Type B pancreatic cell (in vitro differentiated cells): ENCODE results near the gene ENOX1. TPM values are rescaled to one million over a fixed set of nuclear protein-coding genes. Genes with fewer than 3 reads are reported as not detected.

Source experiments
- DNase-seq: peaks from one replicate; pipeline ENCODE4 v3.0.0; 2021; ENCODE audit warnings: mixed read lengths; ENCODE audit not compliant: unreplicated experiment; ENCODE audit errors: extremely low spot score
- H3K27ac Mint-ChIP-seq: 2 replicates; pipeline ENCODE4 v1.8.0; 2021; ENCODE audit warnings: mild to moderate bottlenecking, mixed read lengths
- H3K27me3 Mint-ChIP-seq: 2 replicates; pipeline ENCODE4 v1.8.0; 2021; ENCODE audit warnings: mixed read lengths
- H3K36me3 Mint-ChIP-seq: 2 replicates; pipeline ENCODE4 v1.8.0; 2021; ENCODE audit warnings: mixed read lengths
- H3K4me1 Mint-ChIP-seq: one replicate; pipeline ENCODE4 v1.8.0; 2021; ENCODE audit warnings: mixed read lengths; ENCODE audit not compliant: unreplicated experiment
- H3K4me3 Mint-ChIP-seq: 2 replicates; pipeline ENCODE4 v1.8.0; 2021; ENCODE audit warnings: mild to moderate bottlenecking, mixed read lengths
- H3K9me3 Mint-ChIP-seq: 2 replicates; pipeline ENCODE4 v1.8.0; 2021; ENCODE audit warnings: mixed read lengths
- total RNA-seq: library from RNA; stranded (reverse); gene quantifications from 2 replicates; pipeline ENCODE4 v1.2.1, GENCODE V29; 2021; ENCODE audit warnings: low replicate concordance
- TF ChIP-seq, protein P1 (sequence below): fragments of 200-600 bp; sonication (generic); conservative IDR thresholded peaks from 2 replicates; pipeline ENCODE4 v1.5.0; 2021; ENCODE audit warnings: antibody characterized with exemption, mild to moderate bottlenecking

Gene ENOX1
- total RNA-seq, 1 donor from 2014 or later = 7.5 TPM

DNA sequence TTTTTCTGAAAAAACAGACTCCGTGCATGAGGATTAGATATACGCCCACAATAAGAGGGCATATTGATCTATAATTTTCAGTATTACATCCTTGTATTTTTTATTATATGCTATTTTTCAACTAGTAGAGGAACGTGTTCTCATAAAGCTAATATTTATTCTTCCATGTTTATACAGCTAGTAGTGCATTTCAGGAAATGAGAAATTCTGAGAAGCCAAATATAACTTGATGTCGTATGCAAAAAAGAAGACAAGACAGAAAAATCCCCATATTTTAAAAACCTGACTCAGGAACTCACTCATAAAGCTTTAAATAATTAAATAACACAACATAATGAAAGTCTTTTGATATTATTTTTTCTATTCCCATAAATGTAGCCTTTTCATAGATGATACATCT lies 308.6 kb downstream of the ENOX1 start:
- peaks cover 12% of the 10 kb centered on the region for H3K4me1 Mint-ChIP-seq
- DNase-seq = no peak
- no peak overlapping the region for H3K4me3 Mint-ChIP-seq
- no peaks in the 10 kb centered on the region for H3K36me3 Mint-ChIP-seq
- no peaks in the 10 kb centered on the region for H3K9me3 Mint-ChIP-seq
- TF ChIP-seq, protein P1, sequence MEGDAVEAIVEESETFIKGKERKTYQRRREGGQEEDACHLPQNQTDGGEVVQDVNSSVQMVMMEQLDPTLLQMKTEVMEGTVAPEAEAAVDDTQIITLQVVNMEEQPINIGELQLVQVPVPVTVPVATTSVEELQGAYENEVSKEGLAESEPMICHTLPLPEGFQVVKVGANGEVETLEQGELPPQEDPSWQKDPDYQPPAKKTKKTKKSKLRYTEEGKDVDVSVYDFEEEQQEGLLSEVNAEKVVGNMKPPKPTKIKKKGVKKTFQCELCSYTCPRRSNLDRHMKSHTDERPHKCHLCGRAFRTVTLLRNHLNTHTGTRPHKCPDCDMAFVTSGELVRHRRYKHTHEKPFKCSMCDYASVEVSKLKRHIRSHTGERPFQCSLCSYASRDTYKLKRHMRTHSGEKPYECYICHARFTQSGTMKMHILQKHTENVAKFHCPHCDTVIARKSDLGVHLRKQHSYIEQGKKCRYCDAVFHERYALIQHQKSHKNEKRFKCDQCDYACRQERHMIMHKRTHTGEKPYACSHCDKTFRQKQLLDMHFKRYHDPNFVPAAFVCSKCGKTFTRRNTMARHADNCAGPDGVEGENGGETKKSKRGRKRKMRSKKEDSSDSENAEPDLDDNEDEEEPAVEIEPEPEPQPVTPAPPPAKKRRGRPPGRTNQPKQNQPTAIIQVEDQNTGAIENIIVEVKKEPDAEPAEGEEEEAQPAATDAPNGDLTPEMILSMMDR = no peak
- no peaks in the 10 kb centered on the region for H3K27me3 Mint-ChIP-seq
- H3K27ac Mint-ChIP-seq = no peak overlapping the region

DNA sequence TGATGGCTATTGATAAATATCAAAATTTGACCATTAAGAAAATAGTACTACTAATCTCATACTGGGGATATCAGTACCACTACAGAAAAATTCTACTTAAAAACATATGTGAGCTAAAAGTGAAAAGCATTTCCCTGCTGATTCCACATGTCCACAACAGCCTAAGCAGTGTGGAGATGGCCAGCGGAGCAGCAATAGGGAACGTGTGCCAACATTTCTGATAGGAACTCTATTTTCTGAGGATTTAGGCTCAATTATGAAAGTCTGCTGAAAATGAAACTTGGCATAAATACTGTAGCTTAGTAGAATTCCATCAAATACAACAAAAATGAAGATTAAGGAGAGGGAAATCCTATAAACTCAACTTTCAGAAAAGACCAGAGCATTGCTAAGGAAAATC lies 311.6 kb downstream of the ENOX1 start:
- DNase-seq = no peak
- Mint-ChIP-seq H3K27ac (no peak overlapping the region), H3K4me3 (no peak overlapping the region), H3K4me1 (peaks cover 8% of the 10 kb centered on the region), H3K9me3 (no peaks in the 10 kb centered on the region), H3K27me3 (no peaks in the 10 kb centered on the region), H3K36me3 (no peaks in the 10 kb centered on the region)
- TF ChIP-seq, protein P1 = no peak

DNA sequence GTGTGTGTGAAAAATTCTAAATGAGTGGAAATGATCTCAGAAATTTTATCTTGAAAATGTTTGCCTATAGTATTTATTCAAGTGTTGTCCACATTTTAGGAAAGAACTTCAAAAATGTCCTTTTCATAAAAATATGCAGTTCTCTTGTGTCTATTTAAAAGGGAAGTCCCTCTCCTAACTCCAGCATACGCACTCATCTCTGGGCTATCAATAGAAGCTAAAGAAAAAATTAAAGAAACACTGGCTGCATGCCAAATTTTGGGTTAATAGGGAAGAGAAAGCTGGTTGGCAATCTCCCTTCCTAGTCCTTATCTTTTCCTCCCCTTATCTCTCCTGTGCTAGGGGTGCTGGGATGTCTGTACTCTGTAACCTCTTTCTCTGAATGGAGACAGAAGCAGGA lies 313.3 kb downstream of the ENOX1 start:
- TF ChIP-seq, protein P1 = no peak
- no peaks in the 10 kb centered on the region for H3K27me3 Mint-ChIP-seq
- no peaks in the 10 kb centered on the region for H3K9me3 Mint-ChIP-seq
- no peaks in the 10 kb centered on the region for H3K36me3 Mint-ChIP-seq
- no peak overlapping the region for H3K27ac Mint-ChIP-seq
- DNase-seq = no peak
- peaks cover 8% of the 10 kb centered on the region for H3K4me1 Mint-ChIP-seq
- H3K4me3 Mint-ChIP-seq = no peak overlapping the region

DNA sequence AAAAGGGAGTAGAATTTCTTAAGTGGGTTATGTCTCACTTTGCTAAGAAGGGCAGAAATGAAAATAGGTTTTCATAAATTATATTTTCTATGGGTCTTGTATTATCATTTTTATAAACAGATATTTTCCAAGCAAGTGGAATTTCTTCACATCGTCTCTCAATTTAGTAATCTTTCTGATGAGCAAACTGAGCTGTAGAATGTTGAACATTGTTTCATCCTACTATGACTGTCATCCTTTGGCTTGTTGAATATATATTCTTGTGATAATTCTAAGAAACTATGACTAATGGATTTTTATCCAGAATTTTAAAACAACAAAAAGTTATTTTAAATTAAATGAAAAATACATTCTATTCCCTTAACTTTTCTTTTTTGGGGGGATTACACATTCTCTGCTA lies 313.8 kb downstream of the ENOX1 start:
- H3K27me3 Mint-ChIP-seq = no peaks in the 10 kb centered on the region
- no peaks in the 10 kb centered on the region for H3K9me3 Mint-ChIP-seq
- H3K4me3 Mint-ChIP-seq = no peak overlapping the region
- H3K4me1 Mint-ChIP-seq = peaks cover 8% of the 10 kb centered on the region
- no peaks in the 10 kb centered on the region for H3K36me3 Mint-ChIP-seq
- DNase-seq = no peak
- TF ChIP-seq, protein P1 = no peak
- H3K27ac Mint-ChIP-seq = no peak overlapping the region

DNA sequence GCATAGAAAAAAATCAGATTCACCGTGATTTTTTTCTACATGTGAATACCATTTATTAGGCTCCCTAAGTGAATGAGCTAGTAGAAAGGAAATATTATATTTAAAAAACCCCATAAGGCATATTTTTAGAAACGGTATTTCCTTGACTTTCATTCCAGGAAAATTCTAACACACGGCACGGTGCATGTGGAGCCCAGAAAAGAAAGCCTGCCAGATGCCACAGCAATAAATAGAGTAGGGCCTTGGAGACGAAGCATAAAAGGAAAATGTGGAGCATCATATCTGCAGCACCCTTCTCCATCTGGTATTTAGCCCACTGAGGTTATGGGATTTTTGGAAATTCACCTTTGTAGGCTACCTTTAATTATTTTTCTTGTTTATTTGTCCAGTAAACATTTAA lies 314.4 kb downstream of the ENOX1 start:
- Mint-ChIP-seq H3K9me3 (no peaks in the 10 kb centered on the region), H3K4me3 (no peak overlapping the region), H3K27ac (no peak overlapping the region), H3K4me1 (peaks cover 4% of the 10 kb centered on the region), H3K27me3 (no peaks in the 10 kb centered on the region), H3K36me3 (no peaks in the 10 kb centered on the region)
- TF ChIP-seq, protein P1 = no peak
- DNase-seq = no peak

DNA sequence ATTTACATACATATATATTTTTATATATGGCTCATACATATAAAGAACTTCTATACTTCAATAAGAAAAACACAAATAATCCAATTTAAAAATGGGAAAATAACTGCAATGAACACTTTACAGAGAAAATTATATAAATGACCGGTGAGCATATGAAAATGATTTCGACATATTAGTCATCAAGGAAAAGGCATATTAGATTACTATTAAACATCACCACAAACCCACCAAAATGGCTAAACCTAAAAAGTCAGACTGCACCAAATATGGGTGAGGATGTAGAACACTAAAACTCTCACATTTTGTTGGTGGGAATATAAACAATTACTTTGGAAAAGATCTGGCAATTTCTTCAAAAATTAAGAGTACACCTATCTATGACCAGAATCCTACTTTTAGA lies 316.2 kb downstream of the ENOX1 start:
- no peak for DNase-seq
- Mint-ChIP-seq H3K4me1 (peaks cover 4% of the 10 kb centered on the region), H3K9me3 (no peaks in the 10 kb centered on the region), H3K36me3 (no peaks in the 10 kb centered on the region), H3K27me3 (no peaks in the 10 kb centered on the region), H3K4me3 (no peak overlapping the region), H3K27ac (no peak overlapping the region)
- TF ChIP-seq, protein P1 = no peak
